Peyer's patch (tissue), 4 donors: Measurements from ENCODE around the gene CALR3.

ENCODE experiments used
- CTCF ChIP-seq, 6 experiments: fragments of 450-650 bp in 4 of 6; fragments of 200-600 bp in 2 of 6; sonication (generic) in 1 of 6; IDR thresholded peaks; one replicate each; pipeline ENCODE4 v1.5.1; 2017 to 2019; ENCODE audit warnings: antibody characterized with exemption in 6 of 6, mild to moderate bottlenecking in 3 of 6, moderate library complexity in 1 of 6
- POLR2A ChIP-seq, 2 donors: fragments of 450-650 bp; IDR thresholded peaks; one replicate each; pipeline ENCODE4 v1.5.1; 2017; ENCODE audit warnings: antibody characterized with exemption in 2 of 2, mild to moderate bottlenecking in 2 of 2, moderate library complexity in 2 of 2

GRCh38 chr19:16467581-16467980 lies 28.4 kb downstream of the CALR3 start:
- TF ChIP-seq CTCF (IDR thresholded peaks at IDR 0.05) = no peak
- TF ChIP-seq POLR2A (IDR thresholded peaks at IDR 0.05) = no peak
